Activated CD8-positive, alpha-beta T cell treated with anti-CD3 and anti-CD28 coated beads, Interleukin-2, amount 10 ng/mL, durations not matched to agents 7 days and 5 days (primary cell): ENCODE results near the gene LGR4. TPM values are rescaled to one million over a fixed set of nuclear protein-coding genes. Genes with fewer than 3 reads are reported as not detected.

Experiments
- ATAC-seq: fragments of 150-1000 bp; cut with Tn5 transposase; one replicate; pipeline ENCODE4 v1.10.0; 2021; ENCODE audit warnings: moderate library complexity
- CTCF ChIA-PET: fragments of 350-600 bp; sonication (Branson Sonifier 250); formaldehyde crosslinking; loops from one replicate; lab custom pipeline; 2021; ENCODE audit warnings: antibody characterized with exemption; lab: Charles Lee
- POLR2A ChIA-PET: fragments of 350-600 bp; sonication (Branson Sonifier 250); formaldehyde crosslinking; loops from one replicate; lab custom pipeline; 2021; ENCODE audit warnings: antibody characterized with exemption; lab: Charles Lee
- DNase-seq: peaks from one replicate; pipeline ENCODE4 v3.0.0-alpha.2; 2020
- H3K27ac Mint-ChIP-seq: one replicate; pipeline ENCODE4 v1.8.0; 2021; ENCODE audit warnings: mild to moderate bottlenecking, mixed read lengths
- H3K27me3 Mint-ChIP-seq: one replicate; pipeline ENCODE4 v1.8.0; 2021; ENCODE audit warnings: low read depth, mixed read lengths
- H3K36me3 Mint-ChIP-seq: one replicate; pipeline ENCODE4 v1.8.0; 2021; ENCODE audit warnings: low read depth, mixed read lengths
- H3K4me1 Mint-ChIP-seq: one replicate; pipeline ENCODE4 v1.8.0; 2021; ENCODE audit warnings: low read depth, mixed read lengths
- H3K4me3 Mint-ChIP-seq: one replicate; pipeline ENCODE4 v1.8.0; 2021; ENCODE audit warnings: mild to moderate bottlenecking, mixed read lengths
- H3K9me3 Mint-ChIP-seq: one replicate; pipeline ENCODE4 v1.8.0; 2022; ENCODE audit warnings: mixed read lengths; ENCODE audit not compliant: insufficient read depth
- total RNA-seq, 2 experiments: library from RNA; stranded (reverse); gene quantifications; one replicate each; pipeline ENCODE4 v1.2.3, GENCODE V29; 2021

Gene LGR4
- total RNA-seq, 2 experiments from 2014 or later, result 0.05 TPM; not detected in 1

DNA sequence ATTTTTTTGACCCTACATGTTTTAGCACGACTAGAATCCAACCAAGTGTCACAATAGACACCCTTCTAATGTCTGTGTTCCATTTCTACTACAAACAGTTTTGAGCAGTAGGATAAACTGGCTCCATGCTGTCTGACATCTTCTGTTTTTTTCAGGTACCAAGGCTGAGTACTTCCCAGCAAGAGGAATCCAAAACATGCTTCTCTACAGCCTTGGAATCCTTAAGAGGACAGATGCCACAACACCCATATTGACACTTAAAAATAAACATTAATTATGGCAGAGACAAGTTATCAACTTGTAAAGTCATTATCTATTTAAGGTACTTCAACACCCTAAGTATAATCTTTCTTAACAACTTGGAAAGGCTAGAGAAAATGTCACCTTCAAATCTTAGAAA, 54.2 kb downstream of the LGR4 start:
- H3K27me3 Mint-ChIP-seq, result peaks cover 3% of the 10 kb centered on the region
- CTCF ChIA-PET, result no interaction called here
- no peak for DNase-seq
- no peaks in the 10 kb centered on the region for H3K36me3 Mint-ChIP-seq
- no peak for ATAC-seq
- H3K27ac Mint-ChIP-seq, result no peak overlapping the region
- no peaks in the 10 kb centered on the region for H3K4me1 Mint-ChIP-seq
- POLR2A ChIA-PET, result no interaction called here
- H3K4me3 Mint-ChIP-seq, result no peak overlapping the region
- H3K9me3 Mint-ChIP-seq, result no peaks in the 10 kb centered on the region

DNA sequence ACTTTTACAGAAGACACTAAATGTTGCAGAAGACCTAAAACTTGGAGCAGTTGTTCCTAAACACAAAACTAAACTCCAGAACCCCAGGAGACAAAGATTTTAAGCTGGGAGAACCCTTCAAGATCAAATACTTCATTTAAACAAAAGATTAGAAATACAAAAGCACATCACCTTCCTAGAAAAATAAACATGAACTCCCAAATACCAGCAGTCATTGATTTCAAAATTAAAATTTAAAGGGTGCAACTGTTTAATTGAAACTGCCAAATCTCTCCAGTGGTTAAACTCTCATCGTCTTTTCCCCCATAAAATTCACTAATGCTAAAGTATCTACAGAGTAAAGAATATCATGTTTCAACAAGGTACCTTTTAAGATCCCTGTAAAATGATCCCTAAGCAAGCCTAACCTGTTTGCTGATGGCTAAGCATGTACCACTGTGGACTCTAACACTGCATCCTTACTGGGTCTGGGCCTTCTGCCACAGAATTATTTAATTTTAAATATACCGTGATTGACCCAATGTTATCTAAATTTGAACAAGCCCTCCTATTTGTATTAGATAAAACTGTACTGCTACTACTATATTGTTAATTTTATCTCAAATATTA, 55.9 kb downstream of the LGR4 start:
- H3K4me3 Mint-ChIP-seq, result no peak overlapping the region
- no peak for ATAC-seq
- ChIA-PET CTCF (no interaction called here), POLR2A (no interaction called here)
- no peaks in the 10 kb centered on the region for H3K36me3 Mint-ChIP-seq
- H3K27ac Mint-ChIP-seq, result no peak overlapping the region
- no peak for DNase-seq
- no peaks in the 10 kb centered on the region for H3K4me1 Mint-ChIP-seq
- H3K27me3 Mint-ChIP-seq, result peaks cover 4% of the 10 kb centered on the region
- H3K9me3 Mint-ChIP-seq, result no peaks in the 10 kb centered on the region

DNA sequence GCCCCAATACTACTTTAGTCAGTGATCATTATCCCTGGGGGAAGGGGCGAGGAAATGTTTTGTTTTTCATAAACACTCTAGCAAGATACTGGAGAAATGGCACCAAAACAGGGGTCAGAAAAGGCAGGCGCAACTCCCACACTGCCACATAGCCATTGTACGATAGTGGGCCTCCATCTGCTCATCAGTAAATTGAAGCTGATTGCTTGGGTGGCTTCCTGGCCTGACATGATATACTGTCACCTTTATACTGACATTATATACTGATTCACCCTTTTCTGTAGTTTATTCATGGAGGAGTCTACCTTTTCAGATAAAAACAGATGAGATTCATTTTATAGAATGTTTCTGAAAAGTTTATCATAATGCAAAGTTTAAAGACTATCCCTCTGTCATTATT, 57.9 kb downstream of the LGR4 start:
- ChIA-PET POLR2A (no interaction called here), CTCF (no interaction called here)
- DNase-seq, result no peak
- H3K4me1 Mint-ChIP-seq, result no peaks in the 10 kb centered on the region
- no peak overlapping the region for H3K27ac Mint-ChIP-seq
- H3K36me3 Mint-ChIP-seq, result no peaks in the 10 kb centered on the region
- no peak for ATAC-seq
- H3K4me3 Mint-ChIP-seq, result no peak overlapping the region
- no peaks in the 10 kb centered on the region for H3K9me3 Mint-ChIP-seq
- H3K27me3 Mint-ChIP-seq, result peaks cover 4% of the 10 kb centered on the region

DNA sequence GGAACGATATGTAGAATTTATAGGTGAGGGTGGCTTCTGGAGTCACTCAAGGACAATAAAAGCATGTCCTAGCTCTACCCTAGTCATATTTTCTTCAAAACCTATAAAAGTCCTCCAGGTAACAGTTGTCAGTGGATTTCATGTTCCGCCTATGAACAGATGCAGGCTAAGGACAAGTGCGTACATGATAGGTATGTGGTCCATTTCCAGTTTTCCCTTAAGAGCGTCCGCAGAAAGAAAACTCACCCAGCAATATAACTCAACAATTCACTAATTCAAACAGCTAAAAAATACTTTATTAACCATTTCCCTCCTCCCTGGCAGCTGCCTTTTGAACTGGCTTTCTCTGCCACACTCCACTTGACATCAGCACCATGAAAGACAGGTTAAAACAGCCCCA, 59.4 kb downstream of the LGR4 start:
- DNase-seq, result no peak
- Mint-ChIP-seq H3K27ac (no peak overlapping the region), H3K4me3 (no peak overlapping the region), H3K27me3 (peaks cover 4% of the 10 kb centered on the region), H3K36me3 (no peaks in the 10 kb centered on the region), H3K4me1 (no peaks in the 10 kb centered on the region), H3K9me3 (no peaks in the 10 kb centered on the region)
- CTCF ChIA-PET, result no interaction called here
- POLR2A ChIA-PET, result no interaction called here
- no peak for ATAC-seq

DNA sequence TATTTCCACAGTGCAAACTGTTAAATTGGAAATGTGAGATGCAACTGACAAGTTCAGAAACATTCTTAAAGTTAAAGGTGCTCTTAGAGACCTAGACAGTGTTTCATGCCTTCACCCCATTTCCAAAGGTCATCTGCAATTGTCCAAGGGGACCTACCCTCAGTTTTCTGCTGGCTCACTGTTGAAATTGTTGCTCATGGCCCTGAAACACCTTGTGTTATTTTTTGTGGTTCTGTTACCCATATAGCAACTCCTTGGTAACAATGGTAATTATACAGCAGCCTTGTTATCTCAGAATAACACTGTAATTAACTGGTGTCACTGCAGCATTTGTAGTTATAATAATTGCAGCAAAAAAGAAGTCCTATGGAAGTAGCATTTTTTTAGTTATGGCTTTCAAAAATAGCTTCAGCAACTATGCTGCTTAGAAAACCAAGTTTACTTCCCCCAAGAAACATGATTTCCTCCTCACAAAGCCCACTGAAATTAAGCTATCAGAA, 60.3 kb downstream of the LGR4 start:
- ChIA-PET CTCF (no interaction called here), POLR2A (no interaction called here)
- ATAC-seq (no peak), DNase-seq (no peak)
- H3K27ac Mint-ChIP-seq, result no peak overlapping the region
- no peaks in the 10 kb centered on the region for H3K9me3 Mint-ChIP-seq
- H3K4me3 Mint-ChIP-seq, result no peak overlapping the region
- no peaks in the 10 kb centered on the region for H3K4me1 Mint-ChIP-seq
- no peaks in the 10 kb centered on the region for H3K36me3 Mint-ChIP-seq
- H3K27me3 Mint-ChIP-seq, result peaks cover 3% of the 10 kb centered on the region

DNA sequence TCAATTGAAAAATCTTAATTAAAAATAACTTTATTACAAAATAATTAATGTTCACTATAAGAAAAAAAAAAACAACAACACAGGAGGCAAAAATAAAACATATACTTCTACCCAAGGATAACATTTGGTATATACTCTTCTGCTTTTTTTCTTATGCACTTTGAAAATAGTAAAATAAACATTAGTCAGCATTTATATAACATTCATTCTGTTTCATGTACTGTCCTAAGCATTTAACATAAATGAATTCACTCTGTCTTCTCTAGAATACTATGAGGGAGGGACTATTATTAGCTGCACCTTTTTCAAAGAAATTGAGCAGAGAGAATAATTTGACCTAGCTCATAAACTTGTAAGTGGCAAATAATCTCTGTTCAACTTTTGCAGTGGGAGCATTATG, 61.3 kb downstream of the LGR4 start:
- Mint-ChIP-seq H3K36me3 (no peaks in the 10 kb centered on the region), H3K9me3 (no peaks in the 10 kb centered on the region), H3K27me3 (peaks cover 3% of the 10 kb centered on the region), H3K27ac (no peak overlapping the region), H3K4me1 (no peaks in the 10 kb centered on the region), H3K4me3 (no peak overlapping the region)
- DNase-seq (no peak), ATAC-seq (no peak)
- ChIA-PET CTCF (interaction anchor here (0.8 kb wide), 1 partner anchor 74 kb away, joined by 3 read pairs; no protein-coding TSS in a partner anchor), POLR2A (no interaction called here)

DNA sequence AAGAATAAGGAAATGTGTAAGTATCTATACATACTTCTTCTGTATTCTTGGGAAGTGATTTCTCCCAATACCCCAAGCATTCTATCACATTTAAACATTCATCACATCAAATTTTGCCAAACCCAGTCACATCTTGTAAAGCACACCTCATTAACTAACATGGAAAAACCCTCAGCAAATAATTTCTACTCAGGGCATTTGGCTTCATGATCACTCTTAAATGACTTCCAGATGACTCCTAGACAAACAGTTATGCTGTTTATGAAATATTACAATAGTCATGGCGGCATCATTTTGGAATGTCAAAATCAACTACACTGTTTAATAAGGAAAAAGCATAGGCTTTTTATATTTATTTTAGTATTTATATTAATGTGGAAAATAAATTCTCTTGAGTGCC, 62.3 kb downstream of the LGR4 start:
- H3K4me1 Mint-ChIP-seq, result no peaks in the 10 kb centered on the region
- H3K27me3 Mint-ChIP-seq, result peaks cover 3% of the 10 kb centered on the region
- ChIA-PET POLR2A (no interaction called here), CTCF (no interaction called here)
- H3K36me3 Mint-ChIP-seq, result no peaks in the 10 kb centered on the region
- DNase-seq, result no peak
- H3K27ac Mint-ChIP-seq, result no peak overlapping the region
- no peaks in the 10 kb centered on the region for H3K9me3 Mint-ChIP-seq
- no peak overlapping the region for H3K4me3 Mint-ChIP-seq
- ATAC-seq, result no peak

DNA sequence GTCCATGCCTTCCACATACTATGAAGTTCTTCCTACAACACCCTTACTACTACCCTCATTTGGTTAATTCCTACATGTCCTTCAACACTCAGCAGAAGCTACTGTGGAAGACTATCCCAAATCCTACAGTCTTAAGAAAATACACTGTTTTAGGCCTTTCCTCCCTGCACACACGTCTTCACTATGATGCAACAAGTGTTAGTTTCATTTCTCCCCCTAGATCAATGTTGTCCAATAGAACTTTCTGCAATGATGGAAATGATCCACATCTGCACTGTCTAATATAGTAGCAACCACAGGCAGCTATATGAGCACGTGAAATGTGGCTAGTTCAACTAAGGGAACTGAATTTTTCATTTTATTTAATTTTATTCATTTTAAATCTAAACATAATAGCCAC, 62.8 kb downstream of the LGR4 start:
- H3K27me3 Mint-ChIP-seq, result peaks cover 3% of the 10 kb centered on the region
- DNase-seq (no peak), ATAC-seq (no peak)
- H3K36me3 Mint-ChIP-seq, result no peaks in the 10 kb centered on the region
- CTCF ChIA-PET, result no interaction called here
- no peak overlapping the region for H3K27ac Mint-ChIP-seq
- POLR2A ChIA-PET, result no interaction called here
- no peaks in the 10 kb centered on the region for H3K4me1 Mint-ChIP-seq
- H3K9me3 Mint-ChIP-seq, result no peaks in the 10 kb centered on the region
- no peak overlapping the region for H3K4me3 Mint-ChIP-seq

DNA sequence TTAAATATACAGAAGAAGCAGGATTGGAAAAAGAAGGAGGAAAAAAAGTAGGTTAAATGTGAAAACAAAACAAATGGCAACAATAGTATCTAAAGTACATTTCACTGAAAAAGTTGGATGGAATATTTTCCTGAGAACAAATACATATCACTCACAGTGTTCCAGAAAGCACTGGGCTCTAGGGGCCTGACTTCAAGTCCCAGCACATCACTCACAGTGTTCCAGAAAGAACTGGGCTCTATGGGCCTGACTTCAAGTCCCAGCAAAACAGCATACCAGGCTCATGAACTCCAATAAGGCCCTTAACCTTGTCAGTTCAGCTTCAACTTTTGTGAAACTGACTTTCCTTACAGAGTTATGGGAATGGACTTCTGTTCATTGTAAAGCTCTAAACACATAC, 63.5 kb downstream of the LGR4 start:
- ChIA-PET POLR2A (no interaction called here), CTCF (no interaction called here)
- no peak for DNase-seq
- H3K27ac Mint-ChIP-seq, result no peak overlapping the region
- no peaks in the 10 kb centered on the region for H3K4me1 Mint-ChIP-seq
- H3K27me3 Mint-ChIP-seq, result peaks cover 3% of the 10 kb centered on the region
- no peak for ATAC-seq
- H3K4me3 Mint-ChIP-seq, result no peak overlapping the region
- no peaks in the 10 kb centered on the region for H3K36me3 Mint-ChIP-seq
- no peaks in the 10 kb centered on the region for H3K9me3 Mint-ChIP-seq

DNA sequence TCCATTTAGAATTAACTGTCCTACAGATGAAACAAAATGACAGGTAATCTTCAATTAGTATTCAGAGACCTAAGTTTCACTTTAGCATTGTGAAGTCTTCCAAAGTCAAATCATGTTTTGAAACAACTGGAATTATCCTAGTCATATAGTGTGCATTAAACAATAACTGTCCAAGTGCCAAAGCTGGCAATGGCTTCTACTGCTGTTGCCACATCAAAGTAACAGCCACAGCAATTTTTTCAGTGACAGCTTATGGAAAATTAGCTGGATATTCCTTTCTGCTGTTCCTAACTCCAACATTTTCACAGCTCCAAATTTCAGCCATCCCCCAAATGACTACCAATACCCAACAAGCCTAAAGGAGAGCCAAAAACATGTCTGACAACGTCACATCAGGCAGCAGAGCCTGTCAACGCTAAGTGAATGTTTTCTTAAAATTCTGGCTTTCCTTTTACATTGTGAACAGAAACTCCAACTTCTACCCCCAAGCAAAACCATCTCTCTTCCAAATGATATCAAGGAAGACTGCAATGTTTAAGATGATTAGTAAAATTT, 64.3 kb downstream of the LGR4 start:
- ChIA-PET CTCF (no interaction called here), POLR2A (no interaction called here)
- no peak for ATAC-seq
- no peaks in the 10 kb centered on the region for H3K36me3 Mint-ChIP-seq
- no peaks in the 10 kb centered on the region for H3K9me3 Mint-ChIP-seq
- no peak overlapping the region for H3K4me3 Mint-ChIP-seq
- peaks cover under 1% of the 10 kb centered on the region for H3K27me3 Mint-ChIP-seq
- H3K27ac Mint-ChIP-seq, result no peak overlapping the region
- DNase-seq, result no peak
- H3K4me1 Mint-ChIP-seq, result no peaks in the 10 kb centered on the region

DNA sequence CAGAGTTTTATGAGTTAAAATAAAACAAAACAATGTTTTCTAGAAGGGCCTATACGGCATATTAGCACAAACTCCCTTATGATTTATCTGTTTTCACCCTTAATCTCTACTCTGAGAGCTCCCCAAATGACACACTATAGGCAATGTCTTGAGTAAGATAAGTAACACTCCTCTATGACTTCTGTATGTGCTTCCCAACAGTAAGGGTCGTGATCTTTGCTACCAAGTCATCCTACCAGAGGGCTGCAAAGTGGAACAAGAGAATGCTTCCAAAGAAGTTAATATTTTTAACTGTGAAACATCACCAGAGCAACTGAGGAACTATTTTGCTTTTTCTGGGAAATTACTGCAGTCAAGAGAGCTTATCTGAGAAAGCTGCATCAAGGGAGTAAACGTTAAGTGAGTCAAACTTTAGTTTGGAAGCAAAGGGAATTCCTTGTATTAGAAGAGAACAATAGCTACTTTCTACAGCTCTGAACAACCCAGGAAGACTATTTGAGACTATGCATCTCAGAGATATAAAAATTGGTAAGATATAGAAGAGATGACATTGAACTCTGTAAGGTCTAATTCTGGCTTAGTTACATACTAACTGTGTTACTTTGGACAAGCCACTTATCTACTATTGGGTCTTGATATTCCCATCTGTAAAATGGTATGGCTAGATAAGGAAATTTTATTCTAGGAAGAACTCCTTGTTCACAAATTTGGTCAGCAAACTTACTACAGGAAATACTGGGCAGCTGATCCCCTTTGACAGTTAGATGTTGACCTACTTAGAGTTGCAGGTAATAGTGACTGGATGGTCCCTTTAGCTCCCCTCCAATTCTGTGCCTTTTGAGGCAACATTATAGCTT, 65.9 kb downstream of the LGR4 start:
- CTCF ChIA-PET, result no interaction called here
- H3K27me3 Mint-ChIP-seq, result no peaks in the 10 kb centered on the region
- no peak overlapping the region for H3K27ac Mint-ChIP-seq
- H3K4me3 Mint-ChIP-seq, result no peak overlapping the region
- H3K9me3 Mint-ChIP-seq, result no peaks in the 10 kb centered on the region
- no peak for DNase-seq
- no peak for ATAC-seq
- POLR2A ChIA-PET, result no interaction called here
- H3K4me1 Mint-ChIP-seq, result no peaks in the 10 kb centered on the region
- H3K36me3 Mint-ChIP-seq, result no peaks in the 10 kb centered on the region

DNA sequence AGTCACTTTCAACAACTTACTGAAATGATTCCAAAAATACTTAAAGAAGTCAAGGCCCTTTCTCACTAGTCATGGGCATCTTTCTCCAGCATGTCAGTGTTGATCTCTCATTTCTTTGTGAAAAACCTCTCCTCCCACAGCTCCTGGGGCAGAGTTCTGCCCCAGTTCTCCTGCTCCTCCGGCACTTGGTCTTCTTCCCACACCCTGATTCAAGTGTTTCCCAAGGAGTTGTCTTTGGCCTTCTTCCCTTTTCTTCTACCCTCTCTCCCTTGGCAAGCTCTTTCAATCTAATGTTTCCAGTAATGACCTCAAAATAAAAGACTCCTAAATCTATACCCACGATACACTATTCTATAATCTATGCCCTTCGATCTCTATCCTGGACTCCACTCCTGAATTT, 67.5 kb downstream of the LGR4 start:
- CTCF ChIA-PET, result no interaction called here

More for the DNA sequence above, 67.5 kb downstream of the LGR4 start:
- Mint-ChIP-seq H3K4me3 (no peak overlapping the region), H3K27ac (no peak overlapping the region), H3K4me1 (no peaks in the 10 kb centered on the region), H3K27me3 (no peaks in the 10 kb centered on the region), H3K36me3 (no peaks in the 10 kb centered on the region), H3K9me3 (no peaks in the 10 kb centered on the region)
- POLR2A ChIA-PET, result no interaction called here
- ATAC-seq, result no peak
- no peak for DNase-seq
